K562 (cell line): ENCODE data around the gene WDR45. TPM values are rescaled to one million over a fixed set of nuclear protein-coding genes. Genes with fewer than 3 reads are reported as not detected.

Experiments used
- ARID2 ChIP-seq: fragments of 450-650 bp; IDR thresholded peaks from 2 replicates; pipeline ENCODE4 v1.6.1; 2017; ENCODE audit warnings: antibody characterized with exemption, mild to moderate bottlenecking
- CBX1 ChIP-seq: sonication (generic); IDR thresholded peaks from 2 replicates; pipeline ENCODE4 v1.6.1; 2016; ENCODE audit warnings: antibody characterized with exemption, low read depth, mild to moderate bottlenecking
- CBX3 ChIP-seq, 2 experiments: IDR thresholded peaks; 1 replicate in 1 of 2; 2 replicates in 1 of 2; pipeline ENCODE4 v1.6.1; 2012; ENCODE audit warnings: inconsistent platforms in 2 of 2, low read length in 2 of 2, borderline replicate concordance in 1 of 2, control low read depth in 1 of 2
- CTBP1 ChIP-seq: fragments of 450-650 bp; IDR thresholded peaks from 2 replicates; pipeline ENCODE4 v1.6.1; 2016; ENCODE audit warnings: borderline replicate concordance
- MCM5 ChIP-seq: fragments of 450-650 bp; IDR thresholded peaks from 2 replicates; pipeline ENCODE4 v1.6.1; 2016; ENCODE audit warnings: low read depth
- NCOA4 ChIP-seq: fragments of 450-650 bp; IDR thresholded peaks from 2 replicates; pipeline ENCODE4 v1.6.1; 2018; ENCODE audit warnings: mild to moderate bottlenecking; ENCODE audit not compliant: partially characterized antibody
- TAF9B ChIP-seq: fragments of 450-650 bp; IDR thresholded peaks from 2 replicates; pipeline ENCODE4 v1.6.1; 2018; ENCODE audit warnings: mild to moderate bottlenecking; ENCODE audit not compliant: partially characterized antibody
- TCF7 ChIP-seq: sonication (generic); IDR thresholded peaks from 2 replicates; pipeline ENCODE4 v1.6.1; 2016; ENCODE audit warnings: antibody characterized with exemption, borderline replicate concordance
- ZBTB1 ChIP-seq: sonication (generic); formaldehyde crosslinking; IDR thresholded peaks from 2 replicates; pipeline ENCODE4 v1.8.1; 2023; ENCODE audit warnings: missing genetic modification reagents, low read depth, mild to moderate bottlenecking, borderline replicate concordance
- ZBTB7A ChIP-seq: IDR thresholded peaks from 2 replicates; pipeline ENCODE4 v1.6.1; 2011; ENCODE audit warnings: low read depth, mild to moderate bottlenecking, low read length, moderate library complexity, borderline replicate concordance; ENCODE audit not compliant: control insufficient read depth
- ZFP1 ChIP-seq: fragments of 450-650 bp; formaldehyde crosslinking; IDR thresholded peaks from 2 replicates; pipeline ENCODE4 v1.4.0; 2020; ENCODE audit warnings: mild to moderate bottlenecking, mixed read lengths
- ZNF282 ChIP-seq: sonication (generic); formaldehyde crosslinking; IDR thresholded peaks from 2 replicates; pipeline ENCODE4 v1.8.1; 2023; ENCODE audit warnings: missing genetic modification reagents
- ZNF551 ChIP-seq: fragments of 250-450 bp; sonication (Bioruptor Pico); IDR thresholded peaks from 2 replicates; pipeline ENCODE4 v1.5.0; 2021; ENCODE audit warnings: mild to moderate bottlenecking, moderate library complexity
- ZZZ3 ChIP-seq: fragments of 450-650 bp; IDR thresholded peaks from 2 replicates; pipeline ENCODE4 v1.6.1; 2016; ENCODE audit warnings: antibody characterized with exemption, mild to moderate bottlenecking, moderate library complexity
- polyA plus RNA-seq, 8 experiments: library from polyadenylated mRNA; depleted of rRNA in 4 of 8; stranded (reverse) in 5 of 8; unstranded in 3 of 8; fragments of >200 nt; fragmentation: Nextera tagmentation in 2 of 8; fragmentation: Illumina TruSeq in 1 of 8; extraction: Ambion mirVana in 2 of 8; extraction: Trizol in 1 of 8; gene quantifications; 2 replicates each; pipeline versions ENCODE4 v1.2.1 to v1.2.3, GENCODE V29; 2011 to 2014; ENCODE audit warnings: inconsistent platforms in 1 of 8, missing spikeins in 1 of 8
- total RNA-seq, 7 experiments: library from RNA; depleted of rRNA in 6 of 7; stranded (reverse); fragments of >200 nt in 6 of 7; fragmentation: Illumina TruSeq in 2 of 7; extraction: Trizol in 2 of 7; gene quantifications; 2 replicates each; pipeline versions ENCODE4 v1.2.1 to v1.2.3, GENCODE V29; 2011 to 2021; ENCODE audit warnings: low replicate concordance in 1 of 7
- TF ChIP-seq, protein P1 (sequence below): sonication (generic); formaldehyde crosslinking; IDR thresholded peaks from 2 replicates; pipeline ENCODE4 v1.8.0; 2022; ENCODE audit warnings: mild to moderate bottlenecking, missing genetic modification reagents
- TF ChIP-seq, protein P2 (sequence below): fragments of 250-450 bp; sonication (Bioruptor Pico); IDR thresholded peaks from 2 replicates; pipeline ENCODE4 v1.5.0; 2020; ENCODE audit warnings: mild to moderate bottlenecking
- TF ChIP-seq, protein P3 (sequence below), 2 experiments: fragments of 450-650 bp; IDR thresholded peaks; 2 replicates each; pipeline ENCODE4 v1.6.1; 2018; ENCODE audit warnings: mild to moderate bottlenecking in 2 of 2, low read depth in 1 of 2; ENCODE audit not compliant: partially characterized antibody in 2 of 2

Gene WDR45
- total and polyA plus RNA-seq, 9 of the 15 experiments (the other 6 are each of a cell fraction or from before 2014, with no cell fraction given), result 19.4 to 136 (median 59.7) TPM

DNA sequence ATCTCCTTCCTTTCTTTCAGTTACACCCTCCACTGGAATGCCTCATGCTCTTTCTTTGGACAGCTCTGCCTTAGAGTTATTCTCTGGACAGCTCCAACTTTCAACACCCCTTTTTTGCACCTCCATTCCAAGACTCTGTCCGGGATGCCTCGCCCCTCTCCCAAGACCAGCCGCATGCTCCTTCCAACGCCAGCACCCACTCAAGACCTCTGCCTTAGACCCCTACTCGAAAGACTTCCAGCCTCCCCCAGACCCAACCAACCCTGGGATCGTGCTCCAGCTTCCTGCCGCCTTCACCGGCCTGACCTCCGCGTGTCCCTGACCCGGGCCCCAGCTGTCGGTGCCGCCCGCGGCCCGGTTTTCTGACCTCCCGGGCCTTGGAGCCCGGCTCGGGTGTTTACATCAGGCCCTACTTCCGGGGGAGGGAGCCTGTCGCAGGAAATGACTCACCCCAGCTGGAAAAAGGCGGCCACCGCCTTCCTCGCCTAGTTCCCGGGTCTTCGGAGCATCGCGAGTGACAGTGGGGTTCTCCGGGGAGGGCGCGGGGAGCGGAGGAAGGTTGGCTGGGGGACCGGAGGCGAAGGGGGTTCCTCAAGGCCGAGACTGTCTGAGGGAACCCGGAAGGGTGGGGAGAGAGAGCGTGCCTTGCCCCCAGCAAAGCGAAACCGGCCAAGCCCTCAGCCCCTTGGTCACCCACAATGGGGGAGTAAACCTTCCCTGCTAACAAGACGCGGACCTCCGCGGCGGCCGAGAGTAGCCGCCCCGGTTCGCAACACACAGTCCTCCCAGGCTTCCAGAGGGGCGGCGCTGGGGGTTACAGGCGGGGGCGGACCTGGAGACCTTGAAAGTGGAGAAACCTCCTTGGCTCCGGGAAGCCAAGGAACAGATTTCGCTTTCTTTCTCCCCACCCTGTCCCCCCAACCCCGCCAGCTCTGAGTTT lies at the start of gene WDR45 (continued):
- TF ChIP-seq, protein P1, sequence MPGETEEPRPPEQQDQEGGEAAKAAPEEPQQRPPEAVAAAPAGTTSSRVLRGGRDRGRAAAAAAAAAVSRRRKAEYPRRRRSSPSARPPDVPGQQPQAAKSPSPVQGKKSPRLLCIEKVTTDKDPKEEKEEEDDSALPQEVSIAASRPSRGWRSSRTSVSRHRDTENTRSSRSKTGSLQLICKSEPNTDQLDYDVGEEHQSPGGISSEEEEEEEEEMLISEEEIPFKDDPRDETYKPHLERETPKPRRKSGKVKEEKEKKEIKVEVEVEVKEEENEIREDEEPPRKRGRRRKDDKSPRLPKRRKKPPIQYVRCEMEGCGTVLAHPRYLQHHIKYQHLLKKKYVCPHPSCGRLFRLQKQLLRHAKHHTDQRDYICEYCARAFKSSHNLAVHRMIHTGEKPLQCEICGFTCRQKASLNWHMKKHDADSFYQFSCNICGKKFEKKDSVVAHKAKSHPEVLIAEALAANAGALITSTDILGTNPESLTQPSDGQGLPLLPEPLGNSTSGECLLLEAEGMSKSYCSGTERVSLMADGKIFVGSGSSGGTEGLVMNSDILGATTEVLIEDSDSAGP (CRISPR knock-in tag), result no peak
- TF ChIP-seq TAF9B, result peak; percentile 87
- peak; percentile 40; the same call in 1 of the 2 replicates for TF ChIP-seq CTBP1
- TF ChIP-seq, protein P2, sequence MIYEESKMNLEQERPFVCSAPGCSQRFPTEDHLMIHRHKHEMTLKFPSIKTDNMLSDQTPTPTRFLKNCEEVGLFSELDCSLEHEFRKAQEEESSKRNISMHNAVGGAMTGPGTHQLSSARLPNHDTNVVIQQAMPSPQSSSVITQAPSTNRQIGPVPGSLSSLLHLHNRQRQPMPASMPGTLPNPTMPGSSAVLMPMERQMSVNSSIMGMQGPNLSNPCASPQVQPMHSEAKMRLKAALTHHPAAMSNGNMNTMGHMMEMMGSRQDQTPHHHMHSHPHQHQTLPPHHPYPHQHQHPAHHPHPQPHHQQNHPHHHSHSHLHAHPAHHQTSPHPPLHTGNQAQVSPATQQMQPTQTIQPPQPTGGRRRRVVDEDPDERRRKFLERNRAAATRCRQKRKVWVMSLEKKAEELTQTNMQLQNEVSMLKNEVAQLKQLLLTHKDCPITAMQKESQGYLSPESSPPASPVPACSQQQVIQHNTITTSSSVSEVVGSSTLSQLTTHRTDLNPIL (CRISPR knock-in tag), result no peak
- peak; percentile 93 for TF ChIP-seq ZZZ3
- no peak for TF ChIP-seq NCOA4
- TF ChIP-seq CBX1, result peak; percentile 30; the same call in 1 of the 2 replicates
- TF ChIP-seq TCF7, result no peak
- TF ChIP-seq ZNF551 (CRISPR knock-in tag), result no peak
- no peak for TF ChIP-seq ARID2
- TF ChIP-seq ZBTB1 (CRISPR knock-in tag), result no peak
- no peak for TF ChIP-seq MCM5
- peak; percentile 89; the same call in 1 of the 2 replicates for TF ChIP-seq ZBTB7A
- TF ChIP-seq, protein P3, sequence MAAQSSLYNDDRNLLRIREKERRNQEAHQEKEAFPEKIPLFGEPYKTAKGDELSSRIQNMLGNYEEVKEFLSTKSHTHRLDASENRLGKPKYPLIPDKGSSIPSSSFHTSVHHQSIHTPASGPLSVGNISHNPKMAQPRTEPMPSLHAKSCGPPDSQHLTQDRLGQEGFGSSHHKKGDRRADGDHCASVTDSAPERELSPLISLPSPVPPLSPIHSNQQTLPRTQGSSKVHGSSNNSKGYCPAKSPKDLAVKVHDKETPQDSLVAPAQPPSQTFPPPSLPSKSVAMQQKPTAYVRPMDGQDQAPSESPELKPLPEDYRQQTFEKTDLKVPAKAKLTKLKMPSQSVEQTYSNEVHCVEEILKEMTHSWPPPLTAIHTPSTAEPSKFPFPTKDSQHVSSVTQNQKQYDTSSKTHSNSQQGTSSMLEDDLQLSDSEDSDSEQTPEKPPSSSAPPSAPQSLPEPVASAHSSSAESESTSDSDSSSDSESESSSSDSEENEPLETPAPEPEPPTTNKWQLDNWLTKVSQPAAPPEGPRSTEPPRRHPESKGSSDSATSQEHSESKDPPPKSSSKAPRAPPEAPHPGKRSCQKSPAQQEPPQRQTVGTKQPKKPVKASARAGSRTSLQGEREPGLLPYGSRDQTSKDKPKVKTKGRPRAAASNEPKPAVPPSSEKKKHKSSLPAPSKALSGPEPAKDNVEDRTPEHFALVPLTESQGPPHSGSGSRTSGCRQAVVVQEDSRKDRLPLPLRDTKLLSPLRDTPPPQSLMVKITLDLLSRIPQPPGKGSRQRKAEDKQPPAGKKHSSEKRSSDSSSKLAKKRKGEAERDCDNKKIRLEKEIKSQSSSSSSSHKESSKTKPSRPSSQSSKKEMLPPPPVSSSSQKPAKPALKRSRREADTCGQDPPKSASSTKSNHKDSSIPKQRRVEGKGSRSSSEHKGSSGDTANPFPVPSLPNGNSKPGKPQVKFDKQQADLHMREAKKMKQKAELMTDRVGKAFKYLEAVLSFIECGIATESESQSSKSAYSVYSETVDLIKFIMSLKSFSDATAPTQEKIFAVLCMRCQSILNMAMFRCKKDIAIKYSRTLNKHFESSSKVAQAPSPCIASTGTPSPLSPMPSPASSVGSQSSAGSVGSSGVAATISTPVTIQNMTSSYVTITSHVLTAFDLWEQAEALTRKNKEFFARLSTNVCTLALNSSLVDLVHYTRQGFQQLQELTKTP (IDR thresholded peaks at IDR 0.05; ENCODE audit: low read depth in 1 of 2, partially characterized antibody in 2 of 2), result peak in 1 of 2 experiments; percentile 25
- TF ChIP-seq ZFP1 (CRISPR knock-in tag), result no peak
- TF ChIP-seq ZNF282 (CRISPR knock-in tag), result no peak
- 0 out of 3 replicates have a peak, but pooled peaks of 1 of the 2 experiments have one; percentile 41 for TF ChIP-seq CBX3 (IDR thresholded peaks at IDR 0.05; ENCODE audit: borderline replicate concordance in 1 of 2, low read length in 2 of 2)
